Ovary (tissue), 9 donors: Measurements from ENCODE around the gene HIBADH. TPM values are rescaled to one million over a fixed set of nuclear protein-coding genes. Genes with fewer than 3 reads are reported as not detected.

Source experiments
- DNase-seq, 5 donors: peaks; one replicate each; pipeline ENCODE4 v3.0.0-alpha.2; 2019 to 2020
- H3K27ac ChIP-seq, 2 donors: fragments of 200-600 bp; one replicate each; pipeline versions ENCODE4 v1.5.1 to v1.8.0; 2019 to 2022
- H3K27me3 ChIP-seq: fragments of 200-600 bp; one replicate; pipeline ENCODE4 v1.8.0; 2022
- H3K36me3 ChIP-seq: fragments of 200-600 bp; sonication (generic); one replicate; pipeline ENCODE4 v1.5.1; 2019
- H3K4me1 ChIP-seq: one replicate; pipeline ENCODE4 v1.8.1; 2013; ENCODE audit warnings: mild to moderate bottlenecking, moderate library complexity; ENCODE audit not compliant: insufficient read depth
- H3K4me3 ChIP-seq: fragments of 200-600 bp; sonication (generic); one replicate; pipeline ENCODE4 v1.5.1; 2017
- H3K9me3 ChIP-seq, 2 donors: fragments of 200-600 bp in 1 of 2; sonication (generic) in 1 of 2; one replicate each; pipeline versions ENCODE4 v1.5.1 to v1.8.1; 2013 to 2019; ENCODE audit warnings: mild to moderate bottlenecking in 1 of 2, moderate library complexity in 1 of 2
- EP300 ChIP-seq: sonication (generic); formaldehyde crosslinking; IDR thresholded peaks from one replicate; pipeline ENCODE4 v1.6.1; 2017; ENCODE audit warnings: antibody characterized with exemption
- POLR2A ChIP-seq: fragments of 450-650 bp; IDR thresholded peaks from one replicate; pipeline ENCODE4 v1.6.1; 2017; ENCODE audit warnings: antibody characterized with exemption, mild to moderate bottlenecking, moderate library complexity
- WGBS, 3 donors: extraction: QIAGEN DNeasy Blood & Tissue Kit in 1 of 3; methylation state at CpG; one replicate each; pipeline versions ENCODE4 v1.1.5 to v1.1.7; 2013 to 2017; 5-methylcytosine and 5-hydroxymethylcytosine counted together
- intact Hi-C, 4 donors: fragments of 100-400 bp; cut with DNase I; formaldehyde crosslinking; loops; one replicate each; pipeline versions ENCODE4 v1.11.0 to v1.15.1; 2022 to 2023
- polyA plus RNA-seq, 2 donors: library from polyadenylated mRNA; stranded (reverse); fragments of 200-250 nt in 1 of 2; fragments of 350-450 nt in 1 of 2; fragmentation: Illumina TruSeq in 1 of 2; extraction: RNeasy Lipid Tissue Mini Kit (QIAGEN cat#74804) in 1 of 2; gene quantifications; one replicate each; pipeline ENCODE4 v1.2.3, GENCODE V29; 2013 to 2014
- total RNA-seq, 7 donors: library from RNA; depleted of rRNA in 2 of 7; stranded (reverse); fragments of >200 nt in 2 of 7; fragmentation: NEBNext Ultra II Directional in 3 of 7; extraction: Animal tissue kit (Norgen Biotek cat#: 25700) in 3 of 7; gene quantifications; one replicate each; pipeline versions ENCODE4 v1.1.0 to v1.2.4, GENCODE V29; 2016 to 2023
- TF ChIP-seq, protein P1 (sequence below), 3 donors: fragments of 450-650 bp in 2 of 3; fragments of 200-600 bp in 1 of 3; IDR thresholded peaks; one replicate each; pipeline versions ENCODE4 v1.5.1 to v1.8.0; 2016 to 2022; ENCODE audit warnings: antibody characterized with exemption in 3 of 3, mild to moderate bottlenecking in 1 of 3
- donor health status: DM: no; HTN: no; CAD: no; lungs with moderate emphysema.
- donor health status: DM: no; HTN: no; CAD: no.
- donor health status: Bipolar disorder and iron deficiency.
- donor health status: DM: yes; HTN: yes; CAD: no.
- donor health status: DM: no; HTN: no; CAD: no.
- donor health status: DM: yes; HTN: yes; CAD: no.

HIBADH gene
- total and polyA plus RNA-seq, 9 donors = 24.4 to 76.0 (median 36.9) TPM

DNA sequence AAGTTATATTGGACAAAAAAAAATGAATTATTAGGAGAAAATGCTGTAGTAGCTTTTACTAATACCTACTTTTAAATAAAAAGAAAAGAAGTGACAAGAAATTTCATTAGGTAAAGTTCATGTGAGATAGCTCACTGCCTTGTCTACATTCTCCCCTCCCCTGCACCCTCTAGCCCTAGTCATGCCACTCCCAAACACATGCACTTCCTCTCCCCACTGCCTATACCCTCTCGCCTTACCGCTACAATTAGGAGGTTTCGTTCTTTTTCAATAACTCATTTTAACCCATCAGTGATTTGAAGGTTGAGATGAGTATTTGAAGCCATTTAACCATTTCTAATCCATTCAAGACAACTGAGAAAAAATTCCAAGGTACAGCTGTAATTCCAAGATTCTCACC, 75.3 kb downstream of the HIBADH start:
- peaks cover 3% of the 10 kb centered on the region for H3K4me1 ChIP-seq
- WGBS, 3 donors = 96 to 98% (median 97%) methylated on average over 3 of the region's 3 CpGs
- no peaks in the 10 kb centered on the region for H3K27me3 ChIP-seq
- no peaks in the 10 kb centered on the region for H3K9me3 ChIP-seq
- H3K36me3 ChIP-seq = no peaks in the 10 kb centered on the region
- H3K27ac ChIP-seq = no peak overlapping the region
- intact Hi-C loops = no loop called here
- no peak for TF ChIP-seq POLR2A
- no peak overlapping the region for H3K4me3 ChIP-seq
- DNase-seq = no peak

DNA sequence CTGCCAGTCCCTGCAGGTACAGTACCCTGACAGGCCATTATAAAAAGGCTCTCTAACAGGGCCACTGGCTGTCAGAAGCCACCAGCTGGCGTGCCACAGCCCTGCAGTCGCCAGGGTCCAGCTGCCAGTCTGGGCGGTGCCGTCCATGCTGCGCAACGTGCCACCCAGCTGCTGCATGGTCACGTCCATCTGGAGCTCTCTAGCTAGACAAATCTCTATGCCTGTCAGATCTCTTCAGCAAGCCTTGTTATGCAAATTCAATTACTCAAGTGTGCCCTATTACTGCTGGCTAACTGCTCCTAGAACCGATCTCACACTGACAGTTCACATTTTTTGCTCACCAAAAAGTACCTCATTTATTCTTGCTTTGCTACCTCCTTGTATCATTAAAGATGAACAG, 75.9 kb downstream of the HIBADH start:
- WGBS, 3 donors = 90% methylated on average over 8 of the region's 8 CpGs
- Histone ChIP-seq H3K4me1 (peaks cover 3% of the 10 kb centered on the region), H3K4me3 (no peak overlapping the region), H3K36me3 (no peaks in the 10 kb centered on the region), H3K27ac (no peak overlapping the region), H3K27me3 (no peaks in the 10 kb centered on the region), H3K9me3 (no peaks in the 10 kb centered on the region)
- DNase-seq = no peak
- intact Hi-C loops = no loop called here
- TF ChIP-seq POLR2A (no peak), EP300 (no peak)
- TF ChIP-seq, protein P1, sequence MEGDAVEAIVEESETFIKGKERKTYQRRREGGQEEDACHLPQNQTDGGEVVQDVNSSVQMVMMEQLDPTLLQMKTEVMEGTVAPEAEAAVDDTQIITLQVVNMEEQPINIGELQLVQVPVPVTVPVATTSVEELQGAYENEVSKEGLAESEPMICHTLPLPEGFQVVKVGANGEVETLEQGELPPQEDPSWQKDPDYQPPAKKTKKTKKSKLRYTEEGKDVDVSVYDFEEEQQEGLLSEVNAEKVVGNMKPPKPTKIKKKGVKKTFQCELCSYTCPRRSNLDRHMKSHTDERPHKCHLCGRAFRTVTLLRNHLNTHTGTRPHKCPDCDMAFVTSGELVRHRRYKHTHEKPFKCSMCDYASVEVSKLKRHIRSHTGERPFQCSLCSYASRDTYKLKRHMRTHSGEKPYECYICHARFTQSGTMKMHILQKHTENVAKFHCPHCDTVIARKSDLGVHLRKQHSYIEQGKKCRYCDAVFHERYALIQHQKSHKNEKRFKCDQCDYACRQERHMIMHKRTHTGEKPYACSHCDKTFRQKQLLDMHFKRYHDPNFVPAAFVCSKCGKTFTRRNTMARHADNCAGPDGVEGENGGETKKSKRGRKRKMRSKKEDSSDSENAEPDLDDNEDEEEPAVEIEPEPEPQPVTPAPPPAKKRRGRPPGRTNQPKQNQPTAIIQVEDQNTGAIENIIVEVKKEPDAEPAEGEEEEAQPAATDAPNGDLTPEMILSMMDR (IDR thresholded peaks at IDR 0.05) = no peak

DNA sequence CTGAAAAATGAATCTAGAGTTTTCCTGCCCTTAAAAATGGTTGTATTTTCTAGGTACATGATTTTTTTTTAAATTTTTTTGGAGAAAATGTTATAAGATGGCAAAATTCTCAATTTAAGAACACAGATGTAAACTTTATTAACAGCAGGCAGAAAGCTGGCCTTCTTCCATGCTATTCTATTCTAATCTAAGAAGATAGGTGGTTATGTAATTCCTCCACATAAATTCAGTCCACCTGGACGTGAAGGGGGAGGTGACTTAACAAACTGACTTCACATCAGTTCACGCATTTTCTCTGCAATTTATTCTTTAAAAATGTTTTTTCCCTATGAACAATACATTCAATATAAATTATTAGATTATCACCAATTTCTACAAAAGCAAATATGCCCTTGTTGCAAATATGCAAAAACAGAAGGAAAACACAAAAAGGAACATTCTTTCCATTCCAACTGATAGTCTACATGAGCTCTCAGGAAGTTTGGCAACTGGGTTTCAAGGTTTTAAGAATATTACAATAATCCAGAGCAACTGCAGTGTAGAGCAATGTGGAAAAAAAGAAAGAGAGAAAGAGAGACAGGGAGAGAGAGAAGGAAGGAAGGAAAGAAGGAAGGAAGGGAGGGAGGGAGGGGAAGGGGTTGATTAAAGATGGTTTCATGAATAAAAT, 76.8 kb downstream of the HIBADH start:
- Histone ChIP-seq H3K36me3 (no peaks in the 10 kb centered on the region), H3K4me1 (peaks cover 3% of the 10 kb centered on the region), H3K27me3 (no peaks in the 10 kb centered on the region), H3K27ac (no peak overlapping the region), H3K4me3 (no peak overlapping the region), H3K9me3 (no peaks in the 10 kb centered on the region)
- DNase-seq = no peak
- WGBS, 3 donors = 10 to 35% (median 10%) methylated on average over 2 of the region's 2 CpGs
- intact Hi-C loops = no loop called here
- TF ChIP-seq EP300 (no peak), POLR2A (no peak)
- TF ChIP-seq, protein P1 (IDR thresholded peaks at IDR 0.05) = no peak

DNA sequence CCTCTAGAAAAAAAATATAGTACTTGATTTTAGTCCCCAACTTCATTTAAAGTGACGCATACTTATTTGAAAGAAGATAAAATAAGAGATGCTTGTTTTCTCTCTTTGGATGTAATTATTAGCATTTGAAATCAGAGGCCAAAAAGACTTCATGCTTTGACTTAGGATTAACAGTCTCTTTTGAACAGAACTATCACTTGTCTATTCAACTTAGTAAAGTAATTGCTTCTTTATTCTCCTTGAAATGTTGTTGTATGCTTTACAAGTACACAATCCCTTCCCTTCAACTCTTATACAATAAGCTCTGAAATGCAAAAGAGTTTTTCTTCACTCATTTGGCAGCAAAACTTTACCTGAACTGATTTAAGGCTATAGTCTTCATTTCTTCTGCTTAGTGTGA, 80.8 kb downstream of the HIBADH start:
- whole genome bisulfite sequencing, 3 donors = 96 to 99% (median 96%) methylated on average over 1 of the region's 1 CpG
- Histone ChIP-seq H3K4me1 (peaks cover 3% of the 10 kb centered on the region), H3K4me3 (no peak overlapping the region), H3K9me3 (no peaks in the 10 kb centered on the region), H3K27me3 (no peaks in the 10 kb centered on the region), H3K27ac (no peak overlapping the region), H3K36me3 (no peaks in the 10 kb centered on the region)
- DNase-seq = no peak
- TF ChIP-seq, protein P1 (IDR thresholded peaks at IDR 0.05) = no peak
- intact Hi-C loops = no loop called here

DNA sequence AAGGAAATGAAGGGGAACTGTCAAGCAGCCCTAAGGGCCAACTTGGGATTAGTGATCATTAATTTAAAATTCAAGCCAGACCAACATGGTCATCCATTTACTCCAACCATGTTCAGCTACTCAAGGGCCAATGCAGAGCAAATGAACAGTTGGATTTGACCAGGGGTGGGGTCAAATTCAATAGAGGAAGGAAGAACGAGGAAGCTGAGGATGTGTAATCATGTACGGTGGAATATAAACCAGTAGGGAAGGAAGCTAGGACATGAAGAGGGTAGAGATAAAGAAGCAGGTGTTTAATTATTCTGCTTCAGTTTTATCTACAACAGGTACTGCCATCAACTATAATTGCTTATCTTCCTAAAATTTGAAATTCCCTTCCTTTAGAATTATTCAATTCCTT, 81.6 kb downstream of the HIBADH start:
- WGBS, 3 donors = 94 to 97% (median 94%) methylated on average over 2 of the region's 2 CpGs
- TF ChIP-seq POLR2A (no peak), EP300 (no peak)
- TF ChIP-seq, protein P1 (IDR thresholded peaks at IDR 0.05) = no peak

More for the DNA sequence above, 81.6 kb downstream of the HIBADH start:
- no peaks in the 10 kb centered on the region for H3K4me1 ChIP-seq
- no peaks in the 10 kb centered on the region for H3K36me3 ChIP-seq
- intact Hi-C loops = no loop called here
- DNase-seq = no peak
- no peaks in the 10 kb centered on the region for H3K27me3 ChIP-seq
- no peak overlapping the region for H3K4me3 ChIP-seq
- H3K27ac ChIP-seq = no peak overlapping the region
- no peaks in the 10 kb centered on the region for H3K9me3 ChIP-seq
